DND-41 (cell line): ENCODE results near the gene AQP2.

Experiments used
- ATAC-seq: fragments of 200-7000 bp; cut with Tn5 transposase; 3 replicates; pipeline ENCODE4 v1.9.1; 2021; ENCODE audit warnings: low read depth; ENCODE audit not compliant: insufficient read depth
- DNase-seq: peaks from one replicate; pipeline ENCODE4 v3.0.0-alpha.2; 2020
- H2AFZ ChIP-seq: 2 replicates; pipeline ENCODE4 v1.6.0; 2012; ENCODE audit warnings: low read depth, low read length
- H3K27ac ChIP-seq: 2 replicates; pipeline ENCODE4 v1.5.1; 2012; ENCODE audit warnings: low read length, inconsistent platforms
- H3K27me3 ChIP-seq: fragments of 200-600 bp; sonication (generic); 2 replicates; pipeline ENCODE4 v1.6.0; 2012; ENCODE audit warnings: low read length, mild to moderate bottlenecking, inconsistent platforms; ENCODE audit not compliant: insufficient read depth, poor library complexity
- H3K36me3 ChIP-seq: 2 replicates; pipeline ENCODE4 v1.5.1; 2012; ENCODE audit warnings: low read length, inconsistent platforms; ENCODE audit not compliant: insufficient read depth
- H3K4me1 ChIP-seq: 2 replicates; pipeline ENCODE4 v1.5.1; 2012; ENCODE audit warnings: mild to moderate bottlenecking, low read length; ENCODE audit not compliant: insufficient read depth
- H3K4me2 ChIP-seq: 2 replicates; pipeline ENCODE4 v1.6.0; 2012; ENCODE audit warnings: mild to moderate bottlenecking, moderate library complexity, low read length, inconsistent platforms; ENCODE audit not compliant: insufficient read depth
- H3K4me3 ChIP-seq, 2 experiments: fragments of 200-600 bp in 1 of 2; shearing (Covaris generic) in 1 of 2; 2 replicates each; pipeline ENCODE4 v1.5.1; 2012 to 2016; ENCODE audit warnings: inconsistent platforms in 2 of 2, low read length in 2 of 2, mild to moderate bottlenecking in 2 of 2, low read depth in 1 of 2, moderate library complexity in 1 of 2
- H3K79me2 ChIP-seq: 2 replicates; pipeline ENCODE4 v1.6.0; 2012; ENCODE audit warnings: low read length, inconsistent platforms; ENCODE audit not compliant: insufficient read depth
- H3K9ac ChIP-seq: 2 replicates; pipeline ENCODE4 v1.6.0; 2012; ENCODE audit warnings: low read depth, mild to moderate bottlenecking, inconsistent platforms, low read length, moderate library complexity
- H3K9me3 ChIP-seq: 2 replicates; pipeline ENCODE4 v1.5.1; 2012; ENCODE audit warnings: low read length, moderate library complexity, mild to moderate bottlenecking, inconsistent platforms; ENCODE audit not compliant: insufficient read depth, severe bottlenecking
- H4K20me1 ChIP-seq: 2 replicates; pipeline ENCODE4 v1.6.0; 2012; ENCODE audit warnings: low read length; ENCODE audit not compliant: insufficient read depth
- CTCF ChIP-seq: IDR thresholded peaks from 2 replicates; pipeline ENCODE4 v1.5.1; 2012; ENCODE audit warnings: borderline replicate concordance, low read length, moderate library complexity, mild to moderate bottlenecking; ENCODE audit not compliant: poor library complexity, severe bottlenecking; ENCODE audit errors: extremely low read depth
- EZH2 ChIP-seq: IDR thresholded peaks from 3 replicates; pipeline ENCODE4 v1.6.1; 2012; ENCODE audit warnings: borderline replicate concordance, low read depth, mild to moderate bottlenecking, moderate library complexity, low read length, inconsistent platforms; ENCODE audit not compliant: severe bottlenecking

Gene AQP2

GRCh38 chr12:49969027-49969426 is 18.5 kb downstream of the AQP2 start:
- peaks cover 14% of the 10 kb centered on the region for H3K4me1 ChIP-seq
- peaks cover 43% of the 10 kb centered on the region for H3K27me3 ChIP-seq
- no peak for DNase-seq
- no peaks in the 10 kb centered on the region for H3K79me2 ChIP-seq
- no peak overlapping the region for H3K27ac ChIP-seq
- H3K9me3 ChIP-seq, result no peaks in the 10 kb centered on the region
- no peak overlapping the region for H3K4me3 ChIP-seq
- H3K4me2 ChIP-seq, result no peak overlapping the region
- no peak overlapping the region for H2AFZ ChIP-seq
- no peak for TF ChIP-seq EZH2
- TF ChIP-seq CTCF, result no peak
- no peaks in the 10 kb centered on the region for H3K36me3 ChIP-seq
- H3K9ac ChIP-seq, result no peak overlapping the region
- peaks cover 14% of the 10 kb centered on the region for H4K20me1 ChIP-seq
- ATAC-seq, result no peak

- Histone ChIP-seq H3K79me2 (no peaks in the 10 kb centered on the region), H3K27me3 (peaks cover 43% of the 10 kb centered on the region), H2AFZ (no peak overlapping the region), H3K4me2 (no peak overlapping the region), H4K20me1 (peaks cover 14% of the 10 kb centered on the region), H3K4me3 (no peak overlapping the region), H3K9me3 (no peaks in the 10 kb centered on the region), H3K9ac (no peak overlapping the region), H3K36me3 (no peaks in the 10 kb centered on the region), H3K27ac (no peak overlapping the region), H3K4me1 (peaks cover 14% of the 10 kb centered on the region)
- DNase-seq, result no peak
- no peak for ATAC-seq
- no peak for TF ChIP-seq EZH2
- TF ChIP-seq CTCF, result no peak
These were observed 19.3 kb downstream of the AQP2 start for GRCh38 chr12:49969651-49970429.

GRCh38 chr12:49970658-49971057 is 20.1 kb downstream of the AQP2 start:
- no peak for DNase-seq
- H2AFZ ChIP-seq, result no peak overlapping the region
- H3K27ac ChIP-seq, result no peak overlapping the region
- peaks cover 43% of the 10 kb centered on the region for H3K27me3 ChIP-seq
- H4K20me1 ChIP-seq, result peaks cover 18% of the 10 kb centered on the region
- no peak overlapping the region for H3K4me2 ChIP-seq
- no peaks in the 10 kb centered on the region for H3K36me3 ChIP-seq
- peaks cover 14% of the 10 kb centered on the region for H3K4me1 ChIP-seq
- no peak overlapping the region for H3K9ac ChIP-seq
- no peaks in the 10 kb centered on the region for H3K9me3 ChIP-seq
- ATAC-seq, result no peak
- TF ChIP-seq CTCF (no peak), EZH2 (no peak)
- no peak overlapping the region for H3K4me3 ChIP-seq
- H3K79me2 ChIP-seq, result no peaks in the 10 kb centered on the region

- no peak for TF ChIP-seq EZH2
- no peak for TF ChIP-seq CTCF
- Histone ChIP-seq H3K9ac (no peak overlapping the region), H3K27ac (no peak overlapping the region), H3K79me2 (no peaks in the 10 kb centered on the region), H3K4me1 (peaks cover 14% of the 10 kb centered on the region), H3K4me3 (no peak overlapping the region), H2AFZ (no peak overlapping the region), H3K9me3 (no peaks in the 10 kb centered on the region), H4K20me1 (peaks cover 18% of the 10 kb centered on the region), H3K36me3 (no peaks in the 10 kb centered on the region), H3K27me3 (peaks cover 43% of the 10 kb centered on the region), H3K4me2 (no peak overlapping the region)
- ATAC-seq, result no peak
- DNase-seq, result no peak
These were observed 20.6 kb downstream of the AQP2 start for GRCh38 chr12:49971141-49971540.
